ENCODE data around the gene NME7. TPM values are rescaled to one million over a fixed set of nuclear protein-coding genes. Genes with fewer than 3 reads are reported as not detected.
"Not testable (repeated sequence)": the region's sequence is repeated elsewhere in the genome, so short reads cannot be mapped to it uniquely, and the experiment has no call there.

Gene NME7
- 23.5 and 60.6 TPM in 2 replicates for total RNA-seq (ENCODE audit: low replicate concordance)

- peaks cover 39% of the 10 kb centered on the region for H3K79me2 ChIP-seq (ENCODE audit: low read depth)
- H3K36me3 Mint-ChIP-seq: peaks cover 7% of the 10 kb centered on the region
- TF ChIP-seq CTCF (IDR thresholded peaks at IDR 0.05) (no peak), EZH2 (IDR thresholded peaks at IDR 0.05) (no peak), EZH2phosphoT487 (IDR thresholded peaks at IDR 0.05) (no peak)
- H3K4me1 ChIP-seq: peaks cover 7% of the 10 kb centered on the region
- no peaks in the 10 kb centered on the region for H3K27me3 ChIP-seq
- H2AFZ ChIP-seq (replicated peaks): peak within 1 kb of the TSS; percentile 94
- no peak within 1 kb of the TSS for H3K27ac ChIP-seq
- H3K9ac ChIP-seq: peak within 1 kb of the TSS; percentile 63
- no peak within 1 kb of the TSS for H3K27ac Mint-ChIP-seq
- no peaks in the 10 kb centered on the region for H3K9me3 ChIP-seq (ENCODE audit: low read depth)
- H3F3A ChIP-seq (ENCODE audit: low read depth): peaks cover 8% of the 10 kb centered on the region
- peaks cover 5% of the 10 kb centered on the region for H3K4me1 Mint-ChIP-seq
- no peaks in the 10 kb centered on the region for H3K27me3 Mint-ChIP-seq (ENCODE audit: insufficient read depth, low read depth)
- H3K36me3 ChIP-seq: no peaks in the 10 kb centered on the region
- DNase-seq (ENCODE audit: low spot score): peak; percentile 97
- peak within 1 kb of the TSS; percentile 87 for H3K4me2 ChIP-seq
- H3K4me3 ChIP-seq: peak within 1 kb of the TSS; percentile 79
- H4K20me1 ChIP-seq (ENCODE audit: low read depth): no peaks in the 10 kb centered on the region
- no peak within 1 kb of the TSS for H3K4me3 Mint-ChIP-seq
- H3K9me3 Mint-ChIP-seq: peaks cover 2% of the 10 kb centered on the region
These were observed at the start of gene NME7, which contains the start of gene BLZF1 for GRCh38 chr1:169367686-169368405. NME7 (minus strand) TSS chr1:169367797; CDS start chr1:169367710, 87 bp downstream. BLZF1 (plus strand) TSS chr1:169368195; CDS start chr1:169369523, 1,328 bp downstream.

GRCh38 chr1:169414952-169415351 is 47.4 kb upstream of the NME7 start:
- no peaks in the 10 kb centered on the region for H3K4me1 ChIP-seq
- H3K27ac ChIP-seq: no peak overlapping the region
- no peak overlapping the region for H3K4me2 ChIP-seq
- H3K9me3 ChIP-seq (ENCODE audit: low read depth): no peaks in the 10 kb centered on the region
- Mint-ChIP-seq H3K27me3 (ENCODE audit: insufficient read depth, low read depth) (peaks cover 2% of the 10 kb centered on the region), H3K36me3 (peaks cover 25% of the 10 kb centered on the region), H3K27ac (no peak overlapping the region), H3K4me1 (no peaks in the 10 kb centered on the region), H3K9me3 (peaks cover 19% of the 10 kb centered on the region), H3K4me3 (no peak overlapping the region)
- no peak for TF ChIP-seq CTCF (IDR thresholded peaks at IDR 0.05)
- no peak for TF ChIP-seq EZH2 (IDR thresholded peaks at IDR 0.05)
- TF ChIP-seq EZH2phosphoT487 (IDR thresholded peaks at IDR 0.05): no peak
- H3K79me2 ChIP-seq (ENCODE audit: low read depth): no peaks in the 10 kb centered on the region
- no peaks in the 10 kb centered on the region for H3K27me3 ChIP-seq
- no peak overlapping the region for H2AFZ ChIP-seq (replicated peaks)
- H3F3A ChIP-seq (ENCODE audit: low read depth): no peaks in the 10 kb centered on the region
- DNase-seq (ENCODE audit: low spot score): no peak
- peaks cover 4% of the 10 kb centered on the region for H3K36me3 ChIP-seq
- H3K9ac ChIP-seq: no peak overlapping the region
- no peak overlapping the region for H3K4me3 ChIP-seq
- no peaks in the 10 kb centered on the region for H4K20me1 ChIP-seq (ENCODE audit: low read depth)

- H3K4me3 ChIP-seq; H4K20me1 ChIP-seq (ENCODE audit: low read depth); H3K4me2 ChIP-seq; H3K9me3 ChIP-seq (ENCODE audit: low read depth); H3F3A ChIP-seq (ENCODE audit: low read depth); H3K36me3 ChIP-seq; H3K9ac ChIP-seq; H3K4me1 Mint-ChIP-seq; H3K4me3 Mint-ChIP-seq; H3K27ac Mint-ChIP-seq; H3K27me3 Mint-ChIP-seq (ENCODE audit: insufficient read depth, low read depth); H3K79me2 ChIP-seq (ENCODE audit: low read depth); DNase-seq (ENCODE audit: low spot score); H3K27ac ChIP-seq; H3K27me3 ChIP-seq; H3K4me1 ChIP-seq; H2AFZ ChIP-seq (replicated peaks): not testable (repeated sequence)
- H3K9me3 Mint-ChIP-seq: peaks cover 56% of the 10 kb centered on the region
- H3K36me3 Mint-ChIP-seq: peaks cover 33% of the 10 kb centered on the region
These were observed 40.7 kb upstream of the NME7 start for GRCh38 chr1:169408340-169408739.

- not testable (repeated sequence) for H3K27ac Mint-ChIP-seq, H3K4me1 Mint-ChIP-seq, H3K4me1 ChIP-seq
These were observed 35.0 kb upstream of the NME7 start for GRCh38 chr1:169402578-169402977.

More at GRCh38 chr1:169402578-169402977, 35.0 kb upstream of the NME7 start:
- not testable (repeated sequence) for H3K9ac ChIP-seq; H3K4me3 ChIP-seq; H3K36me3 ChIP-seq; H3K27me3 ChIP-seq; H3K4me2 ChIP-seq; H3K79me2 ChIP-seq (ENCODE audit: low read depth); H4K20me1 ChIP-seq (ENCODE audit: low read depth); DNase-seq (ENCODE audit: low spot score); H3K27ac ChIP-seq; H3F3A ChIP-seq (ENCODE audit: low read depth); H3K9me3 ChIP-seq (ENCODE audit: low read depth); H3K27me3 Mint-ChIP-seq (ENCODE audit: insufficient read depth, low read depth); H2AFZ ChIP-seq (replicated peaks); H3K4me3 Mint-ChIP-seq
- Mint-ChIP-seq H3K36me3 (peaks cover 38% of the 10 kb centered on the region), H3K9me3 (peaks cover 58% of the 10 kb centered on the region)
